ENCODE data around the gene TAPT1. TPM values are rescaled to one million over a fixed set of nuclear protein-coding genes. Genes with fewer than 3 reads are reported as not detected.

TAPT1 gene
- total and polyA plus RNA-seq, 9 of the 15 experiments (the other 6 are each of a cell fraction or from before 2014, with no cell fraction given): 1.6 to 36.7 (median 20.7) TPM

DNA sequence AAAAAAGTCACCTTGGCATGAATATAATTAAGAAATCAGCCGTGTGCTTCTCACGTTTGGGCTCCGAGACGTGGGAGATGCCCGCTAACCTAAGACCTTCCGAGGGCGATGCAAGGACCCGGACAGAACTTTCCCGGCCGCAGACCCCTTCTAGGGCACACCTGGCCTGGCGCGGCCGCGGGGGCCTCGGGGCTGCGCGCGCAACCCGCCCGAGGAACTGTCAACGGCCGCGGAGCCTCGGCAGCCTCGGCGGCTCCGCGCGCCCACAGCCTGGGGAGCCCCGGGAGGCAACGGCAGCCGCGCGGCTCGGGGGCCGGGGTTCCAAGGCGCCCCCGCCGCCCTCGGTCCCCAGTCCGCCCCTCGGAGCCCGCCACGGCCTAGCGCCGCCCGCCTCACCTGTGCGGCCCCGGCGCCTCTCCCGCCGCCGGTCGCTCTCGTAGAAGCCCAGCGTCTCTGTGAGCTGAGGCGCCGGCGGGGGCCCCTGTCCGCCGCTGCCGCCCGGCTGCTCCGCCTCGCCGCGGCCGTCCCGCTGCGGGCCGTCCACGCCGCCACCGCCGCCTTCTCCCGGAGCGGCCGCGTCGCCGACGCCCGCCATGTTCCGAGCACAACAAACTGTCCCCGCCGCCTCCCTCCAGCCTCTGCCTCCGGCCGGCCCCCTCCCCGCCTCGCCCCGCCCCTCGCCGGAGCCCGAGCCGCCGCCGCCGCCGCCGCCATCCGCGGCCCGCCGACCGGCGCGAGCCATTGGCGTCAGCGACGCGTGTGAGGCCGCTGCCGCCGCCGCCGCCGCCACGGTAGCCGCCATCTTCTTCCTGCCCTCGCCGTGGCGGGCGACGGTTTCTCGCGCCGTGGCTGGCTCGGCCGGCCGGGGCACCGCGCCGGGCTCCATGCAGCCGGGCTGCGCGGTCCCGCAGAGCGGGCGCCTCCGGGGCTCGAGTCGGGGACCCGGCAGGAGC lies at the start of gene TAPT1 (continued):
- TF ChIP-seq TSC22D4 (tag; IDR thresholded peaks at IDR 0.05) (no peak), IFI16 (CRISPR knock-in tag; IDR thresholded peaks at IDR 0.05) (no peak), ZNF445 (CRISPR knock-in tag; IDR thresholded peaks at IDR 0.05; ENCODE audit: low read depth) (no peak), TAF9B (IDR thresholded peaks at IDR 0.05; ENCODE audit: partially characterized antibody) (no peak), GABPA (tag; conservative IDR thresholded peaks at IDR 0.05; ENCODE audit: low read depth) (no peak; the same call in none of the 2 replicates), ZSCAN29 (IDR thresholded peaks at IDR 0.05) (no peak), ZNF766 (CRISPR knock-in tag; conservative IDR thresholded peaks at IDR 0.05) (0 out of 2 replicates have a peak, but pooled peaks have one; percentile 51), PHF8 (IDR thresholded peaks at IDR 0.05; ENCODE audit: borderline replicate concordance, low read length) (peak; percentile 69; the same call in 1 of the 2 replicates), E2F3 (CRISPR knock-in tag; IDR thresholded peaks at IDR 0.05) (no peak), ZBTB7A (IDR thresholded peaks at IDR 0.05; ENCODE audit: borderline replicate concordance, control insufficient read depth, low read depth, low read length) (peak; percentile 43; the same call in 1 of the 2 replicates), SIN3B (IDR thresholded peaks at IDR 0.05; ENCODE audit: low read depth) (0 out of 2 replicates have a peak, but pooled peaks have one; percentile 22), HNRNPUL1 (IDR thresholded peaks at IDR 0.05; ENCODE audit: low read length) (no peak), CHD1 (IDR thresholded peaks at IDR 0.05; ENCODE audit: low read length) (peak; percentile 51), SOX6 (IDR thresholded peaks at IDR 0.05) (no peak), PML (IDR thresholded peaks at IDR 0.05; ENCODE audit: low read length) (no peak), U2AF2 (optimal IDR thresholded peaks at IDR 0.05; ENCODE audit: low read depth, low read length) (no peak), RHOXF2B (CRISPR knock-in tag; conservative IDR thresholded peaks at IDR 0.05) (no peak), HMGN3 (IDR thresholded peaks at IDR 0.05; ENCODE audit: borderline replicate concordance, extremely low read depth, insufficient read length, low read depth, low read length) (peak; percentile 26), ZFX (CRISPR knock-in tag; IDR thresholded peaks at IDR 0.05) (peak; percentile 38), HCFC1 (IDR thresholded peaks at IDR 0.05; ENCODE audit: low read depth, low read length) (peak; percentile 62)
- TF ChIP-seq, protein P1, sequence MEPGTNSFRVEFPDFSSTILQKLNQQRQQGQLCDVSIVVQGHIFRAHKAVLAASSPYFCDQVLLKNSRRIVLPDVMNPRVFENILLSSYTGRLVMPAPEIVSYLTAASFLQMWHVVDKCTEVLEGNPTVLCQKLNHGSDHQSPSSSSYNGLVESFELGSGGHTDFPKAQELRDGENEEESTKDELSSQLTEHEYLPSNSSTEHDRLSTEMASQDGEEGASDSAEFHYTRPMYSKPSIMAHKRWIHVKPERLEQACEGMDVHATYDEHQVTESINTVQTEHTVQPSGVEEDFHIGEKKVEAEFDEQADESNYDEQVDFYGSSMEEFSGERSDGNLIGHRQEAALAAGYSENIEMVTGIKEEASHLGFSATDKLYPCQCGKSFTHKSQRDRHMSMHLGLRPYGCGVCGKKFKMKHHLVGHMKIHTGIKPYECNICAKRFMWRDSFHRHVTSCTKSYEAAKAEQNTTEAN (CRISPR knock-in tag; IDR thresholded peaks at IDR 0.05): no peak
- TF ChIP-seq, protein P2, sequence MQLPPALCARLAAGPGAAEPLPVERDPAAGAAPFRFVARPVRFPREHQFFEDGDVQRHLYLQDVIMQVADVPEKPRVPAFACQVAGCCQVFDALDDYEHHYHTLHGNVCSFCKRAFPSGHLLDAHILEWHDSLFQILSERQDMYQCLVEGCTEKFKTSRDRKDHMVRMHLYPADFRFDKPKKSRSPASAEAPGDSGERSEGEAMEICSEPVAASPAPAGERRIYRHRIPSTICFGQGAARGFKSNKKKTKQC (CRISPR knock-in tag; IDR thresholded peaks at IDR 0.05): no peak
- TF ChIP-seq, protein P3, sequence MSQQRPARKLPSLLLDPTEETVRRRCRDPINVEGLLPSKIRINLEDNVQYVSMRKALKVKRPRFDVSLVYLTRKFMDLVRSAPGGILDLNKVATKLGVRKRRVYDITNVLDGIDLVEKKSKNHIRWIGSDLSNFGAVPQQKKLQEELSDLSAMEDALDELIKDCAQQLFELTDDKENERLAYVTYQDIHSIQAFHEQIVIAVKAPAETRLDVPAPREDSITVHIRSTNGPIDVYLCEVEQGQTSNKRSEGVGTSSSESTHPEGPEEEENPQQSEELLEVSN (IDR thresholded peaks at IDR 0.05; ENCODE audit: borderline replicate concordance in 1 of 2, extremely low read depth in 1 of 2, insufficient read depth in 1 of 2, insufficient read length in 1 of 2, low read depth in 1 of 2, low read length in 1 of 2, poor library complexity in 1 of 2, severe bottlenecking in 1 of 2): peak in 1 of 2 experiments; percentile 72
- TF ChIP-seq, protein P4, sequence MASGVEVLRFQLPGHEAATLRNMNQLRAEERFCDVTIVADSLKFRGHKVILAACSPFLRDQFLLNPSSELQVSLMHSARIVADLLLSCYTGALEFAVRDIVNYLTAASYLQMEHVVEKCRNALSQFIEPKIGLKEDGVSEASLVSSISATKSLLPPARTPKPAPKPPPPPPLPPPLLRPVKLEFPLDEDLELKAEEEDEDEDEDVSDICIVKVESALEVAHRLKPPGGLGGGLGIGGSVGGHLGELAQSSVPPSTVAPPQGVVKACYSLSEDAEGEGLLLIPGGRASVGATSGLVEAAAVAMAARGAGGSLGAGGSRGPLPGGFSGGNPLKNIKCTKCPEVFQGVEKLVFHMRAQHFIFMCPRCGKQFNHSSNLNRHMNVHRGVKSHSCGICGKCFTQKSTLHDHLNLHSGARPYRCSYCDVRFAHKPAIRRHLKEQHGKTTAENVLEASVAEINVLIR (CRISPR knock-in tag; IDR thresholded peaks at IDR 0.05): peak; percentile 71

Measured in K562 (cell line).